ENCODE results near the gene KLK13.

DNA sequence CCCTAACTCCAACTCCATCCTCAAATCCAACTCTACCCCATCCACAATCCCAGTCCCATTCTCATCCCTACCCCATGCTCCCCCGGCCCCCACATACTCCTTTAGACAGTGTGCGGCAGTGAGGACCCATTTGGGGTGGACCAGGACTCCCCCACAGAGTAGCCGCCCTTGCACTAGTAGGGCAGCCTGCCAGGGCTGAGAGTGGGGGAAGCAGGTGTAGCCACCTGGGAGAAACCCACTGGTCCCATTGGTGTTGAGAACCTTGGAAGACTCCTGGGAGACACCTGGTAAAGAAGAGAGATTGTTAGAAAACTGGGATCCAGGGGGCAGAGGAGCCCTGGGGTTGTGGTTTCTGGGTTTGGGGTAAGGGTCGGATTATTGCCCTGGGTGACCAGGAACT, 4.6 kb downstream of the KLK13 start:
- TF ChIP-seq NCOA1 (CRISPR knock-in tag; IDR thresholded peaks at IDR 0.05) (no peak), ZNF496 (CRISPR knock-in tag; IDR thresholded peaks at IDR 0.05; ENCODE audit: insufficient replicate concordance) (no peak), TAF1 (CRISPR knock-in tag; IDR thresholded peaks at IDR 0.05) (no peak), BHLHE40 (IDR thresholded peaks at IDR 0.05; ENCODE audit: low read length) (no peak), MYNN (CRISPR knock-in tag; IDR thresholded peaks at IDR 0.05; ENCODE audit: low read depth) (no peak), RFX5 (IDR thresholded peaks at IDR 0.05; ENCODE audit: low read depth, low read length) (no peak), SALL2 (CRISPR knock-in tag; IDR thresholded peaks at IDR 0.05) (no peak), ZNF224 (CRISPR knock-in tag; IDR thresholded peaks at IDR 0.05) (no peak), EZH2 (conservative IDR thresholded peaks at IDR 0.05; ENCODE audit: low read depth, low read length) (no peak), ZNF672 (CRISPR knock-in tag; IDR thresholded peaks at IDR 0.05) (no peak)
- TF ChIP-seq, protein P1, sequence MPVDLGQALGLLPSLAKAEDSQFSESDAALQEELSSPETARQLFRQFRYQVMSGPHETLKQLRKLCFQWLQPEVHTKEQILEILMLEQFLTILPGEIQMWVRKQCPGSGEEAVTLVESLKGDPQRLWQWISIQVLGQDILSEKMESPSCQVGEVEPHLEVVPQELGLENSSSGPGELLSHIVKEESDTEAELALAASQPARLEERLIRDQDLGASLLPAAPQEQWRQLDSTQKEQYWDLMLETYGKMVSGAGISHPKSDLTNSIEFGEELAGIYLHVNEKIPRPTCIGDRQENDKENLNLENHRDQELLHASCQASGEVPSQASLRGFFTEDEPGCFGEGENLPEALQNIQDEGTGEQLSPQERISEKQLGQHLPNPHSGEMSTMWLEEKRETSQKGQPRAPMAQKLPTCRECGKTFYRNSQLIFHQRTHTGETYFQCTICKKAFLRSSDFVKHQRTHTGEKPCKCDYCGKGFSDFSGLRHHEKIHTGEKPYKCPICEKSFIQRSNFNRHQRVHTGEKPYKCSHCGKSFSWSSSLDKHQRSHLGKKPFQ (CRISPR knock-in tag; IDR thresholded peaks at IDR 0.05; ENCODE audit: insufficient replicate concordance) = no peak
- TF ChIP-seq, protein P2, sequence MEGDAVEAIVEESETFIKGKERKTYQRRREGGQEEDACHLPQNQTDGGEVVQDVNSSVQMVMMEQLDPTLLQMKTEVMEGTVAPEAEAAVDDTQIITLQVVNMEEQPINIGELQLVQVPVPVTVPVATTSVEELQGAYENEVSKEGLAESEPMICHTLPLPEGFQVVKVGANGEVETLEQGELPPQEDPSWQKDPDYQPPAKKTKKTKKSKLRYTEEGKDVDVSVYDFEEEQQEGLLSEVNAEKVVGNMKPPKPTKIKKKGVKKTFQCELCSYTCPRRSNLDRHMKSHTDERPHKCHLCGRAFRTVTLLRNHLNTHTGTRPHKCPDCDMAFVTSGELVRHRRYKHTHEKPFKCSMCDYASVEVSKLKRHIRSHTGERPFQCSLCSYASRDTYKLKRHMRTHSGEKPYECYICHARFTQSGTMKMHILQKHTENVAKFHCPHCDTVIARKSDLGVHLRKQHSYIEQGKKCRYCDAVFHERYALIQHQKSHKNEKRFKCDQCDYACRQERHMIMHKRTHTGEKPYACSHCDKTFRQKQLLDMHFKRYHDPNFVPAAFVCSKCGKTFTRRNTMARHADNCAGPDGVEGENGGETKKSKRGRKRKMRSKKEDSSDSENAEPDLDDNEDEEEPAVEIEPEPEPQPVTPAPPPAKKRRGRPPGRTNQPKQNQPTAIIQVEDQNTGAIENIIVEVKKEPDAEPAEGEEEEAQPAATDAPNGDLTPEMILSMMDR (CRISPR knock-in tag; IDR thresholded peaks at IDR 0.05) = no peak
